H1 (cell line): ENCODE measurements around the gene HNF4A. TPM values are rescaled to one million over a fixed set of nuclear protein-coding genes. Genes with fewer than 3 reads are reported as not detected.

ENCODE experiments used
- ATF2 ChIP-seq: IDR thresholded peaks from 2 replicates; pipeline ENCODE4 v1.6.1; 2012; ENCODE audit warnings: low read length, inconsistent platforms
- POLR2A ChIP-seq, 2 experiments: IDR thresholded peaks; 1 replicate in 1 of 2; 2 replicates in 1 of 2; pipeline ENCODE4 v1.6.1; 2011; ENCODE audit warnings: low read depth in 2 of 2, low read length in 2 of 2, mild to moderate bottlenecking in 2 of 2; ENCODE audit errors: control extremely low read depth in 1 of 2
- SRF ChIP-seq: IDR thresholded peaks from 2 replicates; pipeline ENCODE4 v1.6.1; 2011; ENCODE audit warnings: mild to moderate bottlenecking, low read depth, low read length, moderate library complexity
- polyA plus RNA-seq, 7 experiments: library from polyadenylated mRNA; depleted of rRNA in 3 of 7; stranded (reverse) in 5 of 7; unstranded in 2 of 7; fragments of >200 nt in 5 of 7; fragments of 200-250 nt in 2 of 7; gene quantifications; 1 replicate in 5 of 7; 2 replicates in 1 of 7; 4 replicates in 1 of 7; pipeline versions ENCODE4 v1.2.1 to v1.2.3, GENCODE V29; 2011 to 2013; ENCODE audit warnings: missing spikeins in 2 of 7, mixed read lengths in 2 of 7
- total RNA-seq: library from RNA; stranded (reverse); fragmentation: NEBNext Ultra II Directional; extraction: Animal tissue kit (Norgen Biotek cat#: 25700); gene quantifications from 2 replicates; pipeline ENCODE4 v1.2.1, GENCODE V29; 2021
- TF ChIP-seq, protein P1 (sequence below): IDR thresholded peaks from 2 replicates; pipeline ENCODE4 v1.6.1; 2011; ENCODE audit warnings: low read length, improper control_type of control experiment

HNF4A gene
- total and polyA plus RNA-seq, 2 of the 8 experiments (the other 6 are each of a cell fraction or from before 2014, with no cell fraction given): 0.03 TPM; not detected in 1

- TF ChIP-seq, protein P1, sequence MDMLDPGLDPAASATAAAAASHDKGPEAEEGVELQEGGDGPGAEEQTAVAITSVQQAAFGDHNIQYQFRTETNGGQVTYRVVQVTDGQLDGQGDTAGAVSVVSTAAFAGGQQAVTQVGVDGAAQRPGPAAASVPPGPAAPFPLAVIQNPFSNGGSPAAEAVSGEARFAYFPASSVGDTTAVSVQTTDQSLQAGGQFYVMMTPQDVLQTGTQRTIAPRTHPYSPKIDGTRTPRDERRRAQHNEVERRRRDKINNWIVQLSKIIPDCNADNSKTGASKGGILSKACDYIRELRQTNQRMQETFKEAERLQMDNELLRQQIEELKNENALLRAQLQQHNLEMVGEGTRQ: no peak
- TF ChIP-seq SRF (no peak), ATF2 (no peak), POLR2A (IDR thresholded peaks at IDR 0.05; ENCODE audit: control extremely low read depth in 1 of 2, low read depth in 2 of 2, low read length in 2 of 2) (no peak)
- TF ChIP-seq, all 59 proteins: peak for 0
These were observed 82.0 kb downstream of the HNF4A start (continued) for GRCh38 chr20:44437497-44437896.
